Dermis lymphatic vessel endothelial cell (primary cell): Measurements from ENCODE around the gene DDX46. TPM values are rescaled to one million over a fixed set of nuclear protein-coding genes. Genes with fewer than 3 reads are reported as not detected.

ENCODE experiments used
- total RNA-seq: library from RNA; depleted of rRNA; stranded (reverse); fragments of >200 nt; gene quantifications from 2 replicates; pipeline ENCODE4 v1.2.1, GENCODE V29; 2014

The DDX46 gene, protein sequence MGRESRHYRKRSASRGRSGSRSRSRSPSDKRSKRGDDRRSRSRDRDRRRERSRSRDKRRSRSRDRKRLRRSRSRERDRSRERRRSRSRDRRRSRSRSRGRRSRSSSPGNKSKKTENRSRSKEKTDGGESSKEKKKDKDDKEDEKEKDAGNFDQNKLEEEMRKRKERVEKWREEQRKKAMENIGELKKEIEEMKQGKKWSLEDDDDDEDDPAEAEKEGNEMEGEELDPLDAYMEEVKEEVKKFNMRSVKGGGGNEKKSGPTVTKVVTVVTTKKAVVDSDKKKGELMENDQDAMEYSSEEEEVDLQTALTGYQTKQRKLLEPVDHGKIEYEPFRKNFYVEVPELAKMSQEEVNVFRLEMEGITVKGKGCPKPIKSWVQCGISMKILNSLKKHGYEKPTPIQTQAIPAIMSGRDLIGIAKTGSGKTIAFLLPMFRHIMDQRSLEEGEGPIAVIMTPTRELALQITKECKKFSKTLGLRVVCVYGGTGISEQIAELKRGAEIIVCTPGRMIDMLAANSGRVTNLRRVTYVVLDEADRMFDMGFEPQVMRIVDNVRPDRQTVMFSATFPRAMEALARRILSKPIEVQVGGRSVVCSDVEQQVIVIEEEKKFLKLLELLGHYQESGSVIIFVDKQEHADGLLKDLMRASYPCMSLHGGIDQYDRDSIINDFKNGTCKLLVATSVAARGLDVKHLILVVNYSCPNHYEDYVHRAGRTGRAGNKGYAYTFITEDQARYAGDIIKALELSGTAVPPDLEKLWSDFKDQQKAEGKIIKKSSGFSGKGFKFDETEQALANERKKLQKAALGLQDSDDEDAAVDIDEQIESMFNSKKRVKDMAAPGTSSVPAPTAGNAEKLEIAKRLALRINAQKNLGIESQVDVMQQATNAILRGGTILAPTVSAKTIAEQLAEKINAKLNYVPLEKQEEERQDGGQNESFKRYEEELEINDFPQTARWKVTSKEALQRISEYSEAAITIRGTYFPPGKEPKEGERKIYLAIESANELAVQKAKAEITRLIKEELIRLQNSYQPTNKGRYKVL
- 13.8 and 18.8 TPM in 2 replicates for total RNA-seq

DNA sequence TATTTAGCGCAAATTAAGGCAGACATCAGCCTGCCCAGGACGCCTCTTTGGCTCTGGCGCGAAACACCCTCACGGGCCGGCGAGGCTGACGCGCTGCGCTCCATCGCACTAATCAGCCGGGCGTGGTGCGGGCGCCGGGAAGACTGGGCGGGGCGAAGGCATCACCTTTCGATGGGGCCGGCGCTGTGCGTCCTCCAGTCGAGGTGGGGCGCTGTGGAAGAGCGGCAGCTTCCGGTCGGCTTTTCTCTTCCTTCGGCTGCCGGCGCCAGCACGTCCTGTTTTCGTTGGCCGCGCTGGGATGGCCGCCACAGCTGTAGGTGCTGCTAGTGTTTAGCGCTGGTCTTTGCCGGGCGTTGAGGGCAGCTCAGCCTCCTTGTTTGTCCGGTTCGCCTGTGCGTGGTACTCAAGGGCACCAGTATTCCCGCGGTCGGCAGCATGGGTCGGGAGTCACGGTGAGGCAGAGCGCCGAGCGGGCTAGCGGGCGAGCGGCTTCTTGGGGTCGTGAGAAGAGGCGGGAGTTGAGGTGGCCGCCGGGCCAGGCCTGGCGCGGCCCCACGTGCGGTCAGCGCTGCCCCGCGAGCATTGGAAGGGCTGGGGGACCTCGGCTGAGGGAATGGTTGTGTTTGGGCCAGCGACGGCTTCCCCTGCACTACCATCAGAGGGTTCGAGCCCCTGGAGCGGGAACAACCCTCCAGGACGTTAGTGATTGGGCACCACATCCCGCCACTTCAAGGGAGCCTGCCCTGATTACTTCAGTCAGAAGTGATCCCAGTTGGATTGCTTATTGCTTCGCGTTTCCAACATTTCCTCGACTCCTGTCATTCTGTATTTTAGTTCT, at the start of gene DDX46:
DDX46 (plus strand) TSS at position 276 of the 838 bp plus-strand sequence; CDS start at position 436, 160 bp downstream.

DNA sequence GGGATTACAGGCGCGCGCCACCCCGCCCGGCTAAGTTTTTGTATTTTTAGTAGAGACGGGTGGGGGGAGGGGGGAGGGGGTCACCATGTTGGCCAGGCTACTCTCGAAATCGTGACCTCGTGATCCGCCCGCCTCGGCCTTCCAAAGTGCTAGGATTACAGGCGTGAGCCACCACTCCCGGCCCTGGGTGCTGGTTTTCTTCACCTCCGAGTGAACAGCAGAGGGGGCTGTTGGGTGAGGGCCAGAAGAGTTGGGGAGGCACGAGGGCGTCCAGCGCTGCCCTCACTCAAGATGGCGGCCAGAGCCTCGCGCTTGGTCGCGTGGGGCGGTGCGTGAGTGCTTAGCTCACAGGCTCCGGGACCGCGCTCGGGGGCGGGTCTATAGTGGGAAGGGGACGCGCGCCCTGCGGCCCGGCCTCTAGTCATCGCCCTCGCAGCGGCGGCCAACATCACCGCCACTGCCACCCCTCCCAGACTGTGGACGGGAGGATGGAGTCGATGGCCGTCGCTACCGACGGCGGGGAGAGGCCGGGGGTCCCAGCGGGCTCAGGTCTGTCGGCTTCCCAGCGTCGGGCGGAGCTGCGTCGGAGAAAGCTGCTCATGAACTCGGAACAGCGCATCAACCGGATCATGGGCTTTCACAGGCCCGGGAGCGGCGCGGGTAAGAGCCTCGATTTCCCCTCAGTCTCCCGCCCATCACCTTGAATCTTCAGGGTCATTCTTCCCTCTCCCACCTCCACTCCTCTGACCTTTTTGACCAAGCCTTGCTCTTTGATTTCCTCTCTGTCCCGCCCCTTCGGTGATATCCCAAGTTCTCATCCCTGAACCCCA, 20.2 kb upstream of the DDX46 start, which contains the start of gene CAMLG:
CAMLG (plus strand) TSS at position 416 of the 830 bp plus-strand sequence; CDS start at position 489, 73 bp downstream.

DNA sequence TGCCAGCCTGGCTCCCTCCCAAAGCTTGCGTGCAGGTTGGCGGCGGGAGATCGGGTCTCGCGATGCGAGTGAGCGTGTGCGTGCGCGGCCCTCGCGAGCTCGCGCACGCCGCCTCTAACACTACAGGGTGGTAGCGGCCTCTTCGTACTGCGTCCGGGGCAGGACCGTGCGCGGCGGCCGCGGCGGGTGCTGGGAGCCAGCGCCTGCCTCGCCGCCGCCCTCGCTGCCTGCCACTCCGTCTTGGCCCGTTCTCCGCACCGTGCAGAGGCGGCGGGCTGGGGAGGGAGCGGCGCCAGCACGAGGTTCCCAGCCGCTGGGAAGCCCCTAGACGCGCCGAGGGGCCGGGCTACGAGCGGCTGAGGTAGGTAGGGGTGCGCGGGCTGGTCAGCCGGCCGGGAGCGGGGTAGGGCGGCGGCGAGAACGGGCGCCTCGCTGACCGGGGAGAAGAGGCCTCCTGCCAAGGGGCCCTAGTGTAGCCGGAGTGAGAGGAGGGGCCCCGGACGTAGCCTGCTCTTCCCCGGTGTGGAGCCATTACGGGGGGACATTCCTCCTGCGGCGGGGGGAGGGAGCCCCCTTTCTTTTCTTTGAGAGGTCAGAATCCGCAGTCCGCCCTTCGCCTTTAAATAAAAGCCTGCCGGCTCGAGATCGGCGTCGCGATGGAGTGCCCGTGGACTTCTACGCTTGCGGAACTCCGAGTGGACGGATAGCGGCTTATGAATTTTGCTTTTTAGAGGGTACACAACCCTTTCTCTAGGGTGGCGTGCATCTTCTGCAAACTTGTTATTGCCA, 87.5 kb downstream of the DDX46 start, which contains the start of gene C5orf24:
C5orf24 (plus strand) TSS at position 117 of the 789 bp plus-strand sequence. CDS start 8,933 bp downstream, outside the sequence.

DNA sequence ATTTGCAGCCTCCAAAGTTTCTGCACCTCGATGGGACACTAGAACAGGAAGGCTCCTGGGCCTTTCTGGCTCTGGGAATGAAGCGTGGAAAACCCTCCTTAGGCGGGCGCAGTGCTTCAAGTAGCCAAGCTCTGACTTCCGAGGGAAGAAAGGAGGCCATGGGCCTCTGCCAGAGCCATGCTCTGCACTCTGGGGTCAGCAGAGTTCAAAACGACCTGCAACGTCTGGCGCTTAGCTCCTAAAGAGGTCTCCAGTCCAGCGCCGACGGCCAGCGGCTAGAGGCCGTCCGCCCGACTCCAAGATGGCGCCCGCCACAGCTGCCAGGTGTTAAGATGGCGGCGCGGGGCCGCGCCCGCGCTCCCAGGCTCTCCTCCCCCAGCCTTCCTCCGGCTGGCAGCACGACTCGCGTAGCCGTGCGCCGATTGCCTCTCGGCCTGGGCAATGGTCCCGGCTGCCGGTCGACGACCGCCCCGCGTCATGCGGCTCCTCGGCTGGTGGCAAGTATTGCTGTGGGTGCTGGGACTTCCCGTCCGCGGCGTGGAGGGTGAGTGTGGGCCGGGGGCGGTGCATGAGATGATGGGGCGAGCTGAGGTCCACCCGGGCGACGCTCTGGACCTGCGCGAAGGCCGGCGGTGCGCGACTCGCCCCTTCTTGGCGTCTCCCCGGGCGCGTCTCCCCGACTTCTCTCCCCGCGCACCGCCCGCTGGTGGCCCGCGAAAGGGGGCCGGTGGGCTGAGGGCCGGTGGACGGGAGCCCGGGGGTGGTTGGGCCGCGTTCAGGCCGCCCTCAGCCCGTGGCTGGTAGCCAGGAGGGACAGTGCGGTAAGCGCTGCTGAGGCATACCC, 115.6 kb downstream of the DDX46 start, which contains the start of gene TXNDC15:
TXNDC15 (plus strand) TSS at position 385 of the 844 bp plus-strand sequence; CDS start at position 442, 57 bp downstream.

Other genes with a start within 250 kb of the DDX46 start
- gene JADE2, start 233.1 kb upstream of the DDX46 start, total RNA-seq: 16.0 and 18.0 TPM in 2 replicates
- 41.2 and 49.3 TPM in 2 replicates for gene SAR1B, start 126.0 kb upstream of the DDX46 start, total RNA-seq
- 13.2 and 13.6 TPM in 2 replicates for gene SEC24A, start 110.0 kb upstream of the DDX46 start, total RNA-seq
- gene CAMLG, start 20.2 kb upstream of the DDX46 start, total RNA-seq: 32.8 and 43.2 TPM in 2 replicates
- 52.7 and 54.7 TPM in 2 replicates for gene C5orf24, start 87.2 kb downstream of the DDX46 start, total RNA-seq
- 60.5 and 97.9 TPM in 2 replicates for gene TXNDC15, start 115.6 kb downstream of the DDX46 start, total RNA-seq
- gene PCBD2, start 146.4 kb downstream of the DDX46 start, total RNA-seq: 4.6 and 4.8 TPM in 2 replicates
- under 0.01 and 0.17 TPM in 2 replicates for gene CATSPER3, start 209.1 kb downstream of the DDX46 start, total RNA-seq